ENCODE measurements around the gene PIAS1.

GRCh38 chr15:68047826-68048225 is 6.3 kb upstream of the PIAS1 start:
- no peak for TF ChIP-seq CTCF (conservative IDR thresholded peaks at IDR 0.05; ENCODE audit: low read length)
- TF ChIP-seq EZH2phosphoT487 (IDR thresholded peaks at IDR 0.05; ENCODE audit: borderline replicate concordance, low read depth, low read length) = no peak
